Epithelial cell of proximal tubule (primary cell): ENCODE results near the gene CEP170. TPM values are rescaled to one million over a fixed set of nuclear protein-coding genes. Genes with fewer than 3 reads are reported as not detected.

Source experiments
- DNase-seq: peaks from one replicate; pipeline ENCODE4 v3.0.0-alpha.2; 2011; ENCODE audit warnings: low read depth
- H3K4me3 ChIP-seq: 2 replicates; pipeline ENCODE4 v1.5.1; 2011; ENCODE audit warnings: low read depth, mild to moderate bottlenecking, low read length
- CTCF ChIP-seq: conservative IDR thresholded peaks from 2 replicates; pipeline ENCODE4 v1.5.1; 2012; ENCODE audit warnings: low read depth, mild to moderate bottlenecking, low read length
- total RNA-seq: library from RNA; depleted of rRNA; stranded (reverse); fragments of >200 nt; gene quantifications from 2 replicates; pipeline ENCODE4 v1.2.3, GENCODE V29; 2015

CEP170 gene
- total RNA-seq, 1 donor from 2014 or later: 49.9 TPM

DNA sequence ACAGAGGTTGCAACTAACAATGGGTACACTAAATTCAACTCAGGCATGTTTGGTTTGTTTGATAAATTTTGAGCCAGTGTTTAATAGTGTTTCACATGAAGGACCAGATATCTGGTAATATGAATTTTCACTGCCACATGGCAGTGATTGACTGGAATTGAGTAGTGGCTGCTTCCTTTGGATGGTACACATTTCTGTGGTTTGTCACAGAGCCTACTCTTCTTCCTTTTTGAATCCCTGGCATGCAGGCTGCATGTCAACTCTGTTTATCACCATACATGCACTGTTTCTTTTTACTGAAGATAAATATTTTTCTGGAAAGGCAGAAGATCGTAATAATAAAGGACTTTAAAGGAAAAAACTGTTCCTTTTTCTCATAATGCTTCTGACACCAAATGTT, 36.2 kb upstream of the CEP170 start:
- no peak overlapping the region for H3K4me3 ChIP-seq
- no peak for TF ChIP-seq CTCF
- DNase-seq: no peak

DNA sequence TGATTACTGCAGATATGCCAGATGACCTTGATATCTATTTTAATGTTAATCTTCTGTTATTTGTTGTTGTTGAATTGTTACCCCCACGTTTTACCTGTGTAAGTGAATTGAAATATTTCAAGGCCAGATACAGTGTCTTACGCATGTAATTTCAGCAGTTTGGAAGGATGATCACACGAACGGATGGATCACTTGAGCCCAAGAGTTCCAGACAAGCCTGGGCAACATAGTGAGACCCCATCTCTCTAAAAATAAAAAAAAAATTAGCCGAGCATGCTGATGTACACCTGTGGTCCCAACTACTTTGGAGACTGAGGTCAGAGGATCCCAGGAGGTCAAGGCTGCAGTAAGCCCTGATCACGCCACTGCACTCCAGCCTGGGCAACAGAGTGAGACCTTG, 33.0 kb upstream of the CEP170 start:
- H3K4me3 ChIP-seq: no peak overlapping the region
- no peak for DNase-seq
- TF ChIP-seq CTCF: no peak

DNA sequence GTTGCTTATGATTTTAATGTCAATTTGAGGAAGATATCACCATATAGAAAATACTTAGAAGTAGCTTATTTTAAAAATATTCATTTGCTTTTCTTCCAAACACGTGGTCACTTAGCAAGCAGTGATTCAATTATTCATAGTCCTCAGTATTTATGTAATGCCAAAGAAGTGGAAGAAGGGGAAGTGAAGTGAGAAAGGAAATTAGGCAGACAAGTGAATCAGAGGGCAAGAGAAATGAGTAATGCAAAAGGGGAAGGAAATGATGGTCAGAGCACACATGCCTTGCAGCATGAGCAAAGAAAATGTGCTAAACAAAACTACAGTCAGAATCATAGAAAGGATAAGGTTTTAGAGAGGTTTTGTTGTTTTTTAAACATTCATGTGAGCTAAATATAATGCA, 32.6 kb upstream of the CEP170 start:
- H3K4me3 ChIP-seq: no peak overlapping the region
- peak; percentile 63 for DNase-seq
- no peak for TF ChIP-seq CTCF

GRCh38 chr1:243287123-243287460, 32.0 kb upstream of the CEP170 start:
- no peak overlapping the region for H3K4me3 ChIP-seq
- no peak for TF ChIP-seq CTCF
- no peak for DNase-seq

- no peak for DNase-seq
- TF ChIP-seq CTCF: no peak
- H3K4me3 ChIP-seq: no peak overlapping the region
Measured at GRCh38 chr1:243286409-243287122, 31.5 kb upstream of the CEP170 start.

- H3K4me3 ChIP-seq: no peak overlapping the region
- no peak for DNase-seq
- TF ChIP-seq CTCF: no peak
Measured at GRCh38 chr1:243281672-243282071, 26.6 kb upstream of the CEP170 start.

- TF ChIP-seq CTCF: no peak
- DNase-seq: no peak
- no peak overlapping the region for H3K4me3 ChIP-seq
Measured at GRCh38 chr1:243280571-243281129, 25.6 kb upstream of the CEP170 start.
